Activated CD4-positive, CD25-positive, alpha-beta regulatory T cell treated with anti-CD3 and anti-CD28 coated beads, Interleukin-2, amount 50 U/mL, for 16 hours (primary cell): ENCODE data around the gene UNC13D.

Source experiments
- DNase-seq: peaks from one replicate; pipeline ENCODE4 v3.0.0-alpha.2; 2020; ENCODE audit warnings: low read depth, low spot score

The UNC13D gene

GRCh38 chr17:75834279-75834920, 9.8 kb downstream of the UNC13D start:
- DNase-seq = no peak

GRCh38 chr17:75832652-75833400, 11.4 kb downstream of the UNC13D start:
- no peak for DNase-seq

GRCh38 chr17:75832164-75832651, 12.0 kb downstream of the UNC13D start:
- DNase-seq = no peak

- DNase-seq = no peak
These were observed 13.1 kb downstream of the UNC13D start for GRCh38 chr17:75831032-75831571.

- DNase-seq = no peak
These were observed 13.8 kb downstream of the UNC13D start for GRCh38 chr17:75830164-75831031.

GRCh38 chr17:75829747-75830146, 14.5 kb downstream of the UNC13D start:
- no peak for DNase-seq

- no peak for DNase-seq
These were observed 15.5 kb downstream of the UNC13D start for GRCh38 chr17:75828741-75829140.

GRCh38 chr17:75828076-75828400, 16.2 kb downstream of the UNC13D start:
- DNase-seq = no peak

- DNase-seq = no peak
These were observed 16.7 kb downstream of the UNC13D start for GRCh38 chr17:75827308-75828075.

GRCh38 chr17:75826561-75827307, 17.5 kb downstream of the UNC13D start:
- DNase-seq = no peak

- DNase-seq = no peak
These were observed 18.3 kb downstream of the UNC13D start for GRCh38 chr17:75825748-75826370.

GRCh38 chr17:75825149-75825552, 19.1 kb downstream of the UNC13D start:
- no peak for DNase-seq

- no peak for DNase-seq
These were observed 19.5 kb downstream of the UNC13D start for GRCh38 chr17:75824666-75825065.

GRCh38 chr17:75824050-75824552, 20.1 kb downstream of the UNC13D start:
- no peak for DNase-seq

GRCh38 chr17:75823257-75824041, 20.8 kb downstream of the UNC13D start:
- DNase-seq = no peak

GRCh38 chr17:75822800-75823166, 21.4 kb downstream of the UNC13D start:
- no peak for DNase-seq

- DNase-seq = no peak
These were observed 21.9 kb downstream of the UNC13D start for GRCh38 chr17:75822119-75822799.

- DNase-seq = no peak
These were observed 22.7 kb downstream of the UNC13D start for GRCh38 chr17:75821552-75821951.
